NOMO-1 treated with DMSO at 0.1 percent for 48 hours (cell line): ENCODE measurements around the gene ABCA4.

Experiments
- DNase-seq: peaks from one replicate; lab custom pipeline; 2025; ENCODE audit not compliant: unreplicated experiment; lab: John Stamatoyannopoulos, UW

ABCA4 gene

DNA sequence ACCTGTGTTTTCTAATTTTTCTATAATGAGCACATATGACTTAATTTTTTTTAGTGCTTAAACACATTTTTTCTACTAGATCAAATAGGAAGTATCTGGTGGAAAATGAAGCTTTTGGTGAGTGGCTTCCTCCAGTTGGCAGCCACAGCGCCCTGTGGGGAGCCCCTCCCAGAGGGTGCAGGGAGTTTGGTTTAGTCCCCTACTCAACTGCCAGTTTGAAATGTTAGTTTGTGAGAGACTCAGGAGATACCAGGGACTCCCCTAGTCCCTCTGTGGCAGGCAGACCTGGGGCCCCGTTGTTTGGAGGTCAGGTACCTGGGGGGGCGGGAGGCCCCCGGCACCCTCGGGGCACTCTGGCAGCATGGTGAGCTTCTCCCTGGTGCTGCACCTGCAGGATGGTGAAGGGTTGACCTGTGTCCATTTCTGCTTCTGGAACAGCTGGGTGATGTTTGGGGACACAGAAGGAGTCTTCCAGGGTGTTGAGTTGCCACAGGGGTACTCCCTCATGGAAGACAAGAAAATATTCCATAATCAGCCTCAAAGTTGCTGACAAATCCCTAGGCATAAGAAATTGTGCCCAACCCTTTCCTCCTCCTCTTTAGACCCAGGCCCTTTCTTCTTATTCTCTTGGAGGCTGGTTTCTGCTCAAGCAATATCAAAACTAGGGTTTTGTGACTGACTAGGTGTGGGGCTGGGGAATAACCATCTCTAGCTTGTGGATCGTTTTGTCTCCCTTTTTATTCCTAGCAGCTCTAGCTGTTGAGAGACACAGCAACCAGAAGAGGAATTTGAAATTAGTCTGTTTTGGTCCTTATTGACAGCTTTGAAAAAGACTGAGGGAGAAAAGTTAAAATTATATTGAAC is 91.6 kb downstream of the ABCA4 start:
- no peak for DNase-seq

- no peak for DNase-seq
Measured at GRCh38 chr1:94027721-94028515, 93.0 kb downstream of the ABCA4 start.

DNA sequence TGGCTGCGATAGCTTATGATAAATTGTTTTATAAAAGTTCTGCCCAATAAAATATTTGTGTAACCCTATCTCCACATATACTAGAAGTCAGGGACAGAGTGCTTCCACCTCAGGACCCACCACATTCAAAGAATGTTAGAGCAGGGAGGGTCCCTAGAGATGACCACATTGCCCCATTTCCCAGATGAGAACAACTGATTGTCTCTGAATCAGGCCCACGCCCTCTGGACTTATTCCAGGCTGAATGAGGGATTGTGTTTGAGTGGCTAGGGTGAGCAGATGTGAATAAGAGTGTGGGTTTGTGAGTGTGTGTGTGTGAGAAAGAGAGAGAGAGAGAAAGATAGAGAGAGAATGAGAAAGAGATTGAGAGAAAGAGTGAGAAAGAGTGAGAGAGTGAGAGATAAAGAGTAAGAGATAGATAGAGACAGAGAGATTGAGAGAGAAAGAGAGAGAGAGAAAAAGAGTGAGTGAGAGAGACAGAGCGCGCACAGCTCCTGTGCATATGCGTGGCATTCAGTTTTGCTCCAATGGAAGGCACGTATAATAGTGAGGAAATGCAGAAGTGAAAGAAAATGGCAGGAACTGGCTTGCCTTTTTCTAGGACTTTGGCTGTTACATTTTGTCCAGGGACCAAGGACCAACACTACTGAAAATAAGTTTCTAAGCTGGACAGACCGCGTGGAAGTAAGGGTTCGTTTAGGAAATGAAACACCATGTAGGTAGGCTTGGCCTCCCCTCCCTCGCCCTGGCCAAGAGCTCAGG is 94.1 kb downstream of the ABCA4 start:
- peak; percentile 48 for DNase-seq

GRCh38 chr1:94025383-94026340 is 95.3 kb downstream of the ABCA4 start:
- peak; percentile 28 for DNase-seq

DNA sequence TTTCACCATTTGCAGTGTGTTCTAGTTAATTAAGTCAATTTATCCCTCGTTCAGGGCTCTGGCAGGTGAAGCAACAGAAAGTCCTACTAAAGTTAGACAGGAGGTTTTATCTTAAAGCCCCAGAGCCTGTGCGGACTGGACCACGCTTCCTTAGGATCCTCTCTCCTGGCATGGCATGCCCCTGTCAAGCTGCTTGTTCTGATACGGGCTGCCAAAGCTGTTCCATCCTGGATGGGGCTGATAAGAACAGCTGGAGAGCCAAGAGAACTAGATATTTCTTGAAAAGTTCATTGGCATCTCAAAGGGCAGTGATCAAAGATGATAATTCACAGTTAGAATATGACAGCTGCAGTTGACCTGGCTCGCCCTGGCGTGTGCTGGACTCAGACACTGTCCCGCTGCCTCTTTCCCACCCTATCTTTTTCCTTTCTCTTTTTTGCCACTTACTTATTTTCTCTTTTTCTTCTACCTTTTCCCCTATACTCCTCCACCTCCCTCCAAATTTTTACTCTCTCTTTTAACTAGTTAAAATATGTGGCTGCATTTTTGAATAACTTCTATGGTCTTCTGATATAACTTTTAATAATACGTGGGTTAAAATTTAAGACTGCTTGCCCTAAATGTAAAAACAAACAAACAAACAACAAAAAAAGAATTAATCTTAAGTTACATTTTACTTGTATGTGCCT is 96.7 kb downstream of the ABCA4 start:
- no peak for DNase-seq

DNA sequence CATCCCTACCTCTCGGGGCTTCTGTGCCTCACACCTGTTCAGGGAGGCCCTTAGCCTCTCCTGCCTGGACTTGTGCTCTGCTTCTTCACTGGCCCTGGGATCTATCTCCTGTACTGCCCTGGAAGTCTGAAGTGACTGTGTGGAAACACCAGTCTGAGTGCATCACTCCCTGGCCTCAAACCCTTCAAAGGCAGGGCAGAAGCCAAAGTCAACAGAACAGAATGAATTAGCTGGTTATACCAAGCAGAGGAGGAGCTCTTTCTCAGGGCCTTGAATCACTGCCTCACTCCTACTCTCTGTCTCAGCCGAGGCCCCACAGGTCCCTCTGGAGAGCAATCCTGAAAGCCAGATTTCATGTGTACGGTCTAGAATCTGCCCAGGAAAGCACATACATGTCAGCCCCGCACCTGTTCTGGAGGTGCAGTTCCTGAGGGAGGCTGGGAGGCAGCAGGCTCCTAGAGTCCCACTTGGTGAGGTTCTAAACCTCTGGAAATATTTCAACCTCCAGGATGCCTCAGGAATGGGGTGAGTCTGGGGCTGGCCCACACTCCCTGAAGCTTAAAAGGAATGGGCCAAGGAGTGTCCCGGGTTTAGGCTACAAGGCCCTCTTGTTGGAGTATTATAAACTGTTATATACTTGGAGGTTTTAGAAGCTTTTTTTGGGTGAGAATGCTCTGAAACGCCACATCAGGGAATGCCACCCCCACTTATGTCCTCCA is 98.3 kb downstream of the ABCA4 start:
- no peak for DNase-seq

DNA sequence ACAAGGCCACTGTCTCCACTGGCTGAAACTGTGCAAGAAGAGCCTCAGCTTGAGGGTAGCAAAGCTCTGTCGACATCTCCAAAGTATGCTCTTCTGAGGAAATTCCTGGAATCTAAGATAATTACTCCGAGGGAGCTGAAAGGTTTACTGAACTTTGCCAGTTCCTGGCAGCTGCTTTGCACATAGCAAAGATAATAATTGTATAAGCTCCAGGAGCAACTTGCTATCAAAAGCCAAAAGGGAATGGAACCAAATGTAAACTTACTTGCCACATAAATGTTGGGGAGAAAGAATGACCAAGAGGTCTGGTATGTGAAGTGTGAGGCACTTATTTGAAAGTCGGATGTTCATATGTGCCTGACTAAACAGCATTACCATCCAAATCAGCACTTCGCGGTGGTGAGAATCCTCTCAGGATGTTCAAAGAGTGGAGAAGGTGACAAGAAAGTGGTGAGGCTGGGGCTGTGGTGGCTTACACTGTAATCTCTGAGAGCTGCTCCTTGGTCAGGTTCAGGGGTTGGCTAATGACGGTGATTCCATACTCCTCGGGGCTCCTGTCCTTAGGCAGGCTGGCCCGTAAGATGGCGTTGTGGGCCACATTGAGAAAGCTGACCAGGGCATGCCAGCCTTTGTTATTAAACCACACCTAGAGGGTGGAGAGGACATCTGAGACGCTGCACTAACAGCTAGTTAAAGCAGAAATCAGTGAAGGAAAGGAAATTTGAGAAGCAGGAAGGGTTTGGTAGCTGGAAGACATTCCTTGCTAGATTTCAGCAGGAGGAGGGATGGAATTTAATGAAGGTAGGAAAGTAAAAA is 100.0 kb downstream of the ABCA4 start:
- no peak for DNase-seq

DNA sequence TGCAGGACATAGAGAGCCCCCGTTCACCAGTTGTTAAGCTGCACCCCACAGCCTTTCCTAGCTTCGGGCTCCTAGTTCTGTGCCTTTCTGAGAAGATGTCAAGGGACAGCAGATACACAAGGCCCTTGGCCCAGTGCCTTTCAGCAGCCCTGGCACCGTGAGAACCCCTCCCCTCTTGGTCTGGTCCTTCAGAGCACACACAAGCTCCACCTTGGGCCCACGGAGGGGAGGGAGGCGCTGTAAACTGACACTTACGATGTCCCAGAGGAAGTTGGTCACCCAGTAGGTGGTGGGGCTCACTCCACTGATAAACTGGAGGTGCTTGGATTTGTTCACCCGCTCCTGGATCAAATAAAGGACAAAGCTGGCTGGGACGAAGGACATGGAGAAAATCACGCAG is 101.6 kb downstream of the ABCA4 start:
- no peak for DNase-seq

DNA sequence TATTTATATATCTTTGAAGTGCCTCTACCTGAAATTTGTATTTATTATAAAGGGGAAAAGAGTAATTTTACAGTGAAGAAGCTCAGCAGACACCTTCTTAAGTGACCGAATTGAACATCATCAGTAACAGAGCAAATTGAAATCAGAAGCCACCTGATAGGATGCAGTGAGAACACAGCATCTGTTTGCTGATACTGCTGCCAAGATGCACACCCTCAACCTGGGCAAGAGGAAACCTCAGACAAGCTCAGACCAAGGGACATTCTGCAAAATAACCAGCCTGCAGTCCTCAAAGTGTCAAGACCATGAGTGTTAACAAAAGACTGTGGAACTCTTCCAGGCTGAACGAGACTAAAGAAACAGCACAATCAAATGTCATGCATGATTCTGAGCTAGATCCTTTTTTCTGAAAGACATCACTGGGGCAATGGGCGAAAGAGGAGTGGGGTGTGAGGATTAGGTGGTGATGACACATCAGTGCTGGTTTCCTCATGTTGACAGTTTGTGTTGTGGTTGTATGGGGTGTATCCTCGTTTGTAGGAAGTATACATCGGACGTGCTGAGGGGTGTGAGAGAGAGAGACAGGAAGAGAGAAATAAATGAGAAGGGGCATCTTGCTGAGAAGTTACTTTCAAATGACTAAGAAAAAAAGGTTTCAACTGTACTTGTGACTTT is 103.7 kb downstream of the ABCA4 start:
- DNase-seq = peak; percentile 74

- no peak for DNase-seq
Measured at GRCh38 chr1:94015489-94015817, 105.5 kb downstream of the ABCA4 start.

- DNase-seq = no peak
Measured at GRCh38 chr1:94014635-94015488, 106.1 kb downstream of the ABCA4 start.

DNA sequence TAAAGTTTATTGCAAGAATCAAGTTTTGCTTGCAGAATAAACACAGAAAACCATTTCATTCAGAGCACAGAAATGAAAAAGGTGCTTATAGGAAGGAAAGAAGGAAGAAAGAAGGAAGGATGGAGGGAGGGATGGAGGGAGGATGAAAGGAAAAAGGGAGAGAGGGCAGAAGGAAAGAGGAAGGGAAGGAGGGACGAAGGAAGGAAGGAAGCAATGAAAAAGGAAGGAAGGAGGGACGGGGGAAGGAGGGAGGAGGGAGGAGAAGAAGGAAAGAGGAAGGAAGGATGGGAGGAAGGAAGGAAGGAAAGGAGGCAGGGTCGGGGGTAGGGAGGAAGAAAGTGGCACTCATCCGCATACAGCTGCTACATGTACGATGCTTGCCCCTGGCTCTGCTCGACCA is 106.9 kb downstream of the ABCA4 start:
- DNase-seq = no peak

- DNase-seq = no peak
Measured at GRCh38 chr1:94013367-94013878, 107.5 kb downstream of the ABCA4 start.

DNA sequence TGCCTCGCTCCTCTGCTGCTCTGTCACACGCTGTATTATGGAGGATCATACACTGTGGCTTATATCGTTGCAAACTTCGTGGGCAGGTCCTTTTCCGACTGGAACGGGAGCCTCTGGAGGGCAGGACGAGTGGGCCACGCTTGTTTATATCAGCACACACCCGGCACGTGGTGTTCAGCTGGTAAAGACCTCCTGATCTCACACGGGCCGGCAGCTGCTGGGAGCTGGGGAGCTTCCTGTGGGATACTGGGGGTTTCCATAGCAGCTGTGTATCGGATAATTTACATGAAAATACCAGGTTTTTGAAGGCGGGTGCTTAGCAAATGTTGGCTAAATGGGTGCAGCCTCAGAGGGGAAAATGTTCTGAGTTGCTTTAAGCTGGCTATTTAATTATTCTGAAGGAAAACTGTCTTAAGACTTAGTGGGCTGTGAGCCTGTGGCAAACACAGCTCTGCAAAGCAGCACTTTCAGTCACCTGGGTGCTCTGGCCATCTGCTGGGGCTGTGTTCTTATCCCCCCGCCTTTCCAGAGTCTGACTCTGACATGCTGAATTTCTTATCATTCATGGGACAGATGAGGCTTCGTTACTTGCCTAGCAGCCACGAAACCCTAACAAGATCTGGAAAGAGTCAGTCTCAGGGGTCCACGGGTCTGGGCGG is 108.1 kb downstream of the ABCA4 start:
- no peak for DNase-seq

- DNase-seq = no peak
Measured at GRCh38 chr1:94011709-94012595, 109.0 kb downstream of the ABCA4 start.
